Globus pallidus (tissue), 1 donor: Measurements from ENCODE around the gene TMED10.

Experiments
- DNase-seq: peaks from one replicate; pipeline ENCODE4 v3.0.0-alpha.2; 2015; ENCODE audit warnings: low spot score

Gene TMED10

GRCh38 chr14:75158843-75159614 lies 17.4 kb downstream of the TMED10 start:
- DNase-seq, result no peak

GRCh38 chr14:75156901-75157300 lies 19.5 kb downstream of the TMED10 start:
- DNase-seq, result no peak

DNA sequence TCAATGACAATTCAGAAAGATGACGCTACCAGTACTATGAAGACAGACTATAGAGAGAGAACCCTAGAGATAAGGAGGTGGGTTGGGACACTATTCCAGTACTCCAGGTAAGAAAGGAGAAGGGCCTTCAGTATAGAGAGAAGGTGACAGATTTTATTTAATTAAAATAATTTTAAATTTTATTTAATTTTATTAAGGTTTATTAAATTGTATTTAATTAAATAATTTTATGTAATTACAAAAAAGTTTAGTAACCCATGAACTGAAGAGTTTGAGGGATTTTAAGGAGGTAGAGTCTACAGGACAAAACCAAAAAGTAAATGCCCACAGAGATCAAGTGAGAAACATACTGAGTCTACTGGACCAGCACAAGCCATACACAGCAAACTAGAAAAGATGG lies 20.3 kb downstream of the TMED10 start:
- DNase-seq, result no peak

- DNase-seq, result no peak
Observed at GRCh38 chr14:75155169-75155568, 21.2 kb downstream of the TMED10 start.

- DNase-seq, result no peak
Observed at GRCh38 chr14:75153295-75153694, 23.1 kb downstream of the TMED10 start.

DNA sequence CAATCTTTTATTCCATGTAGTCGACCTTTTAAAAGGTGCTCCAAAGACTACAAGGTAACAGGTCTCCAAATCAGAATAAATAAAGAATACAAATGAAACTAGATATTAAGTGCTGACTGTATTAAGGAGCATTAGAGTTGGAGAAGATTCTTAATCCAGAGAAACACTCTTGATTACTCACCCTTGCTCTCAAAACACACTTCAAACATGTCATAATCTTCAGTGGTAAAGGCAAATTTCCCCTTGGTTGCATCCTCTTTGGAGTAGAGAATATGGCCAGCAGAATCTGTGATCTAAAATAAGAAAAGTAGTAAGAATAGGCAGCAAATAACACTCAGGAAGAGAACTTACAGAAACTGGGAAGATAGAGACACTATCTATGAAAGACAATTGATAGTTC lies 24.6 kb downstream of the TMED10 start:
- no peak for DNase-seq

GRCh38 chr14:75150637-75151036 lies 25.8 kb downstream of the TMED10 start:
- DNase-seq, result peak; percentile 74

- DNase-seq, result no peak
Observed at GRCh38 chr14:75150150-75150549, 26.3 kb downstream of the TMED10 start.

DNA sequence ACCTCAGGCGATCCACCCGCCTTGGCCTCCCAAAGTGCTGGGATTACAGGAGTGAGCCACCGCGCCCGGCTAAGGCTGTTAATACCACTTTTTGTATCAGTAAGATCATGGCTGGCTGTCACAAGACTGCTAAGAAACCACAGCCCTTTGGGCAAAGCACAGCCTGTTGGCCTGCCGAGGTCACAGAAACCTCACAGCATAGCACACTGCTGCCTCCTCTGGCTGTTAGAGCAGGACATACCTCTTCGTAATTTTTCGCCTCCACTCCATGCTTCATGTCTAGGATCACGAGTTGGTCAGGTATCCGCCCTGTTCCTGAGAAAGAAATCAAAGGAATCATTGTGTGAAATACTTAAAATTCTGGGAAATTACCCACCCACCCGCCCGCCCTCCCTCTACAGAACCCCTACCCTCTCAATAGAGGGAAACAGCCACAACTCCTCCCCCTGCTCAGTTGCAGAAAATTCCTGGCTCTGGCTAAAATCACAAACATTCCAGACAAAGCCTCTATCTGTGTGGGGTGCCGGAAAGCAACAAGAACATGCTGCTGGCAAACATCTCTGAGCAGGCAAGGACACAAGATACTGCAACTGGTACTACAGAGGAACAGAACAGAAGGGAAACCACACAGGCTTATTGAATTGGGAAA lies 28.9 kb downstream of the TMED10 start:
- DNase-seq, result peak; percentile 97

DNA sequence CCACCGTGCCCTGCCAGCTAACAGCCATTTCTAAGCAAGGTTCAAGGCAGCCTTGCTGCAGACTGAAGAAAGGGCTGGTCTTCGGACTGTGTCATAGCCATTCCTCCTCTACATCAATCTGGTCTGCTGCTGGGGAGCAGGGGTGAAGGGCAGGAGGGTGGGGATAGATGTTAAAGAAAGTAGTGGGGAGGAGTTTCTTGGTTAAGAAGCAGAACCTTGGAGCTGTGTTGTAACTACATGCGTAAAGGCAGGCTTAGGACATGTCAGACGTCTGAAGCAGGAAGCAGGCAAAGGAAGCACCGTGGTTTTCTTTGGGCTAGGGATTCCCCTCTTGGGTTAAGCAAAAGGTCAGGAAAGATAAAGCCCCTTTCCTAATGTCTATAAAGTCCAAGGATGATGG lies 31.5 kb downstream of the TMED10 start:
- peak; percentile 59 for DNase-seq

- peak; percentile 48 for DNase-seq
Observed at GRCh38 chr14:75143761-75144527, 32.5 kb downstream of the TMED10 start.

DNA sequence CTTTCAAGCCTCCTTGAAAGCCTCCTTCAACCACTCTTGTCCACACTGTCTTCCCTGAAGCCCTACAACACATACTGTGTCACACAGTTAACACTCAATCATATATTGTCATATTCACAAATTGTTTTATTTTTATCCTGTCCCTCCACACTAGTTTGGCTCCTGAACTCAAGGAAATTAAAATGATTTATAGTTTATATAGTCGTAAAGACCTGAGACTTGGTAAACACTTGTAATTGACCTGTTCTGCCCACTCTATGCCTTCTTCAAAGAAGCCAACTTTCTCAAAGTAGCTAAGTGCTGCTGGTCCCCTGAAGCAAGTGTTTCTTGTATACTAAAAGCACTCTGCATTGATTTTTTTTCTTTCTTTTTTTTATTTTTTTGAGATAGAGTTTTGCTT lies 33.9 kb downstream of the TMED10 start:
- DNase-seq, result no peak

DNA sequence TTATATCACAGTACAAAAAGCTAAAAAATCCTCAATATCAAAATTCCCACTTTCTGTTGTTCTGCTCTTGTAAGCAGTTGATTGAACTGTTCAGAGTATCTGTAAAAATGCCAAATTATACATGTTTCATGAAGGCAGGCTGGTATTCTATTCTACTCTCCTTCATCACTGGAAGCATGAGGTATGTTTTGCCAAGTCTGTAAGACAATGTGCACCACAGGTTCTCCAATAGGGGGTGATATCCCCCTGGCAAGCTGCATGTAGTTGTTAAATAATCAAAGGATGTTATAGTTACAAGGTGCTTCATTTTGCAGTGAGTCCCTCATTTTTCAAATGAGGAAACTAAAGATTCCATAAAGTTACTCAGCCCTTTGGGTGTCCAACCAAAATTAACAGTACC lies 34.4 kb downstream of the TMED10 start:
- no peak for DNase-seq

DNA sequence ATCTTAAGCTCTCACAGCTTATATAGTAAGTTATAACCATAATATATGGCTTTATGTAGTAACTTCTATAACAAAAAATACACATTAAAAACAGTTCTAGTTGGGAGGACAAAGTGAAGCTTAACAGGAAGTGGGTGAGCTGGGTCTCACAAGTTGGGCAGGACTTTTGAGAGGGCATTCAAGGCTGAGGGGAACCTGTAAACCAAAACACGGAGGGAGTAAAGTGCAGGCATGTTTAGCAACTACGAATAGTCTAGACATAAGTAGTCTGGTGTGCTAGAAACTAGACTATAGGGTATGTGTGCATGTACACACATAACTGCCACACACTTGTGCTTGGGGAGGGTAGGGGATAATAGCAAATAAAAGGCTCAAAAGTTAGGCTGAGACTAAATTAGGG lies 35.4 kb downstream of the TMED10 start:
- no peak for DNase-seq

DNA sequence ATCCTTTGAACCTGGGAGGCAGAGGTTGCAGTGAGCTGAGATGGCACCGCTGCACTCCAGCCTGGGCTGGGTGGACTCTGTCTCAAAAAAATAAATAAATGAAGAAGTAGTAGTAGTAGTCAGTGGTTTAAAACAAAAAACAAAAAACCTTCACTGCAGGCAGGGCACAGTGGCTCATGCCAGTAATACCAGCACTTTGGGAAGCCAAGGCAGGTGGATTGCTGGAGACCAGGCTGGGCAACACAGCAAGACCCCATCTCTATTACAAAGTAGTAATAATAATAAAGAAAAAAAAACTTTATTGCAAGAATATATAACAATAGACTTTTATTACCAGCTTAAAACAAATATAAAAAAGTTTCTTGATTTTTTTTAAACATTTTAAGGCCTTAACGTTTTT lies 35.8 kb downstream of the TMED10 start:
- DNase-seq, result no peak

- DNase-seq, result no peak
Observed at GRCh38 chr14:75139185-75139584, 37.2 kb downstream of the TMED10 start.

GRCh38 chr14:75138492-75138891 lies 37.9 kb downstream of the TMED10 start:
- no peak for DNase-seq

- DNase-seq, result no peak
Observed at GRCh38 chr14:75134644-75135043, 41.8 kb downstream of the TMED10 start.

DNA sequence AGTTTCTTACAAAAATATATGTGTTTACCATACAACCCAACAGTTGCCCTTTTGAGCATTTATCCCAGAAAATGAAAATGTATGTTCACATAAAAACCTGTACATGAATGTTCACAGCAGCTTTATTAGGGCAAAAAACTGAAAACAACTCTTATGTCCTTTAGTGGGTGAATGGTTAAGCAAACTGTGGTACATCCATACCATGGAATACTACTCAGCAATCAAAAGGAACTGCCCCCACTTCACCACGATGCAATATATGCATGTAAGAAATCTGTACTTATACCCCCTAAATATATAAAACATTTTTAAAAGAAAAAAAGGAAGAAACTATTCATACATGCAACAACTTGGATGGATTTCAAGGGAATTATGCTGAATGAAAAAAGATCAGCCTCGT lies 42.8 kb downstream of the TMED10 start:
- no peak for DNase-seq

GRCh38 chr14:75132382-75133086 lies 43.9 kb downstream of the TMED10 start:
- DNase-seq, result peak; percentile 85

- no peak for DNase-seq
Observed at GRCh38 chr14:75128596-75128990, 47.8 kb downstream of the TMED10 start.

DNA sequence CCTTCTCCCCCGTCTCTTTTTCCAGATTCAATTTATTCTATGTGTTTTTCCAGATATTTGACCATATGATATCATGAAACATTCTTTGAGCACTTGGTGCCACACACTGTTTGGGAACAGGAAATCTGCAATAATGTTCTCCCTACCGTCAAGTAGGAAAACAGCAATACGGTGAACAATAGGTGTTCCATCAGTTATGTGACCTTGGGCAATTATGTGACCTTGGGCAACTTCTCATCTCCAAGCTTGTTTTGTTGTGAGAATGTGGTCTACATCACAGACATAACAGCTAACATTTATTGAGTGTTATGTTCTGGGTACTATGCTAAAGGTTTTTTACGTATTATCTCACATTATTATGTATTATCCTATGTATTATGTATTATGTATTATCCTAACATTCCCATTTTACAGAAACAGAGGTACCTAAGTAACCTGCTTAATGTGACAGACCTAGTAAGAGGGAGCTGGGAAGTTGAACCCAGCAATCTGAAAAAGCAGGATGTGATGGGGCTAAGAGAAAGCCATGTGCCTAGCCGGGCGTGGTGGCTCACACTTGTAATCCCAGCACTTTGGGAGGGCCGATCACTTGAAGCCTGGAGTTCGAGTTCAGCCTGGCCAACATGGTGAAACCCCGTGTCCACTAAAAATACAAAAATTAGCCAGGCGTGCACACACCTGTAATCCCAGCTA lies 48.4 kb downstream of the TMED10 start:
- no peak for DNase-seq
